Suprapubic skin (tissue), 4 donors: ENCODE results near the gene HSPG2.

Source experiments
- EP300 ChIP-seq: sonication (generic); formaldehyde crosslinking; IDR thresholded peaks from one replicate; pipeline ENCODE4 v1.6.1; 2017; ENCODE audit warnings: antibody characterized with exemption
- POLR2A ChIP-seq, 2 donors: fragments of 450-650 bp; IDR thresholded peaks; one replicate each; pipeline ENCODE4 v1.6.1; 2017; ENCODE audit warnings: antibody characterized with exemption in 2 of 2, mild to moderate bottlenecking in 2 of 2, moderate library complexity in 2 of 2
- POLR2AphosphoS5 ChIP-seq, 3 donors: sonication (generic); formaldehyde crosslinking; IDR thresholded peaks; one replicate each; pipeline ENCODE4 v1.6.1; 2017; ENCODE audit warnings: antibody characterized with exemption in 3 of 3
- TF ChIP-seq, protein P1 (sequence below), 2 donors: fragments of 200-600 bp in 1 of 2; fragments of 450-650 bp in 1 of 2; sonication (generic) in 1 of 2; IDR thresholded peaks; one replicate each; pipeline ENCODE4 v1.5.1; 2016 to 2019; ENCODE audit warnings: antibody characterized with exemption in 2 of 2, mild to moderate bottlenecking in 1 of 2, moderate library complexity in 1 of 2

DNA sequence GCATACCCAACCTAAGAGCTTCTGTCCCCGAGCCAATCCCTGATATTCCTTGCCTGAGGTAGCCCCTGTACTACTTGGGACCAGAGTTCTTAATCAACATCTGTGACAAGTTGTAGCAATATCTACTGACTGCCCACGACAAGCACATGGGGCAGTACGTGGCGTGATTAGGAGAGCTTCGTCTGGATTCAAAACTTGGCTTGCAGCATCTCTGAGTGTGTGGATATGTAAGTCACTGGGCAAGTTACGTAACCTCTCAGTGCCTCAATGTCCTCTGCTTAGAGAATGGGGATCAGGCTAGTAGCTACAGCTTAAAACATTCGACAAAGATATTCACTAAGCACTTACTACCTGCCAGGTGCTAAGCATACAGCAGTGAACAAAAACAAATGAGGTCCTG is 5.0 kb downstream of the HSPG2 start:
- TF ChIP-seq, protein P1, sequence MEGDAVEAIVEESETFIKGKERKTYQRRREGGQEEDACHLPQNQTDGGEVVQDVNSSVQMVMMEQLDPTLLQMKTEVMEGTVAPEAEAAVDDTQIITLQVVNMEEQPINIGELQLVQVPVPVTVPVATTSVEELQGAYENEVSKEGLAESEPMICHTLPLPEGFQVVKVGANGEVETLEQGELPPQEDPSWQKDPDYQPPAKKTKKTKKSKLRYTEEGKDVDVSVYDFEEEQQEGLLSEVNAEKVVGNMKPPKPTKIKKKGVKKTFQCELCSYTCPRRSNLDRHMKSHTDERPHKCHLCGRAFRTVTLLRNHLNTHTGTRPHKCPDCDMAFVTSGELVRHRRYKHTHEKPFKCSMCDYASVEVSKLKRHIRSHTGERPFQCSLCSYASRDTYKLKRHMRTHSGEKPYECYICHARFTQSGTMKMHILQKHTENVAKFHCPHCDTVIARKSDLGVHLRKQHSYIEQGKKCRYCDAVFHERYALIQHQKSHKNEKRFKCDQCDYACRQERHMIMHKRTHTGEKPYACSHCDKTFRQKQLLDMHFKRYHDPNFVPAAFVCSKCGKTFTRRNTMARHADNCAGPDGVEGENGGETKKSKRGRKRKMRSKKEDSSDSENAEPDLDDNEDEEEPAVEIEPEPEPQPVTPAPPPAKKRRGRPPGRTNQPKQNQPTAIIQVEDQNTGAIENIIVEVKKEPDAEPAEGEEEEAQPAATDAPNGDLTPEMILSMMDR (IDR thresholded peaks at IDR 0.05): no peak
- peak in 2 of 3 donors; percentile 64 to 88 for TF ChIP-seq POLR2AphosphoS5 (IDR thresholded peaks at IDR 0.05)
- no peak for TF ChIP-seq EP300
- no peak for TF ChIP-seq POLR2A (IDR thresholded peaks at IDR 0.05)
